SK-N-SH (cell line): Measurements from ENCODE around the gene ATXN7L3B. TPM values are rescaled to one million over a fixed set of nuclear protein-coding genes. Genes with fewer than 3 reads are reported as not detected.

Source experiments
- CTCF ChIA-PET: fragments of 300-600, 350-600 bp; formaldehyde crosslinking; extraction: SDS; loops from one replicate; lab custom pipeline; 2021; lab: Yijun Ruan, JAX
- POLR2A ChIA-PET: fragments of 350-600 bp; sonication (Branson Sonifier 250); formaldehyde crosslinking; extraction: SDS; loops from one replicate; lab custom pipeline; 2020; ENCODE audit warnings: antibody characterized with exemption, inconsistent platforms; lab: Yijun Ruan, JAX
- DNase-seq: peaks from one replicate; pipeline ENCODE4 v3.0.0; 2012
- H2AFZ ChIP-seq: fragments of 200-600 bp; sonication (generic); 2 replicates; pipeline ENCODE4 v1.8.1; 2016; ENCODE audit warnings: antibody characterized with exemption, mild to moderate bottlenecking, low read depth
- H3F3A ChIP-seq: fragments of 200-600 bp; sonication (generic); replicated peaks from 2 replicates; pipeline ENCODE3; 2016; ENCODE audit warnings: antibody characterized with exemption, mild to moderate bottlenecking; ENCODE audit not compliant: insufficient read depth
- H3K27ac ChIP-seq, 2 experiments: fragments of 200-500 bp in 1 of 2; fragments of 200-600 bp in 1 of 2; sonication (Bioruptor generic) in 1 of 2; sonication (generic), shearing (Covaris generic) in 1 of 2; 2 replicates each; pipeline versions ENCODE4 v1.5.1 to v1.6.1; 2014 to 2016; ENCODE audit warnings: low read depth in 2 of 2, inconsistent platforms in 1 of 2, low read length in 1 of 2, mild to moderate bottlenecking in 1 of 2, mixed read lengths in 1 of 2
- H3K27me3 ChIP-seq: fragments of 200-600 bp; sonication (generic), shearing (Covaris generic); 2 replicates; pipeline ENCODE4 v1.6.1; 2016; ENCODE audit warnings: mixed run types; ENCODE audit not compliant: insufficient read depth
- H3K36me3 ChIP-seq, 2 experiments: fragments of 200-500 bp in 1 of 2; fragments of 200-600 bp in 1 of 2; sonication (Bioruptor generic) in 1 of 2; sonication (generic) in 1 of 2; replicated peaks in 1 of 2; 2 replicates each; pipeline versions ENCODE3 to v1.5.1; 2014 to 2016; ENCODE audit warnings: low read length in 1 of 2, mild to moderate bottlenecking in 1 of 2; ENCODE audit not compliant: insufficient read depth in 2 of 2, control insufficient read depth in 1 of 2
- H3K4me1 ChIP-seq, 2 experiments: fragments of 200-500 bp in 1 of 2; fragments of 200-600 bp in 1 of 2; sonication (Bioruptor generic) in 1 of 2; sonication (generic), shearing (Covaris generic) in 1 of 2; 2 replicates each; pipeline versions ENCODE4 v1.5.1 to v1.6.1; 2014 to 2016; ENCODE audit warnings: low read depth in 1 of 2, low read length in 1 of 2, mixed run types in 1 of 2; ENCODE audit not compliant: insufficient read depth in 2 of 2, control insufficient read depth in 1 of 2
- H3K4me2 ChIP-seq: fragments of 200-600 bp; sonication (generic), shearing (Covaris generic); 2 replicates; pipeline ENCODE4 v1.6.1; 2017; ENCODE audit warnings: mixed run types
- H3K4me3 ChIP-seq, 2 experiments: fragments of 200-500 bp in 1 of 2; fragments of 200-600 bp in 1 of 2; sonication (Bioruptor generic) in 1 of 2; sonication (generic), shearing (Covaris generic) in 1 of 2; 2 replicates each; pipeline versions ENCODE4 v1.5.1 to v1.8.1; 2014 to 2016; ENCODE audit warnings: low read depth in 2 of 2, inconsistent platforms in 1 of 2, low read length in 1 of 2, mild to moderate bottlenecking in 1 of 2, mixed read lengths in 1 of 2, moderate library complexity in 1 of 2
- H3K79me2 ChIP-seq: fragments of 200-600 bp; sonication (generic); 2 replicates; pipeline ENCODE4 v1.8.1; 2017; ENCODE audit warnings: mild to moderate bottlenecking; ENCODE audit not compliant: insufficient read depth
- H3K9ac ChIP-seq: fragments of 200-600 bp; sonication (generic); 2 replicates; pipeline ENCODE4 v1.6.1; 2017; ENCODE audit warnings: mixed run types
- H3K9me2 ChIP-seq: fragments of 200-600 bp; sonication (generic); 2 replicates; pipeline ENCODE4 v1.6.1; 2017; ENCODE audit warnings: mixed run types
- H3K9me3 ChIP-seq: fragments of 200-600 bp; sonication (generic); 2 replicates; pipeline ENCODE4 v1.6.1; 2017; ENCODE audit warnings: mixed run types, mild to moderate bottlenecking, moderate library complexity
- H4K20me1 ChIP-seq: fragments of 200-600 bp; sonication (generic); 2 replicates; pipeline ENCODE4 v1.6.1; 2017; ENCODE audit warnings: mild to moderate bottlenecking, mixed run types; ENCODE audit not compliant: insufficient read depth
- CTCF ChIP-seq: fragments of 200-600 bp; sonication (generic); IDR thresholded peaks from 2 replicates; pipeline ENCODE4 v1.6.1; 2017; ENCODE audit warnings: antibody characterized with exemption, mild to moderate bottlenecking, moderate library complexity
- FOXJ3 ChIP-seq: sonication (generic); formaldehyde crosslinking; IDR thresholded peaks from 2 replicates; pipeline ENCODE4 v1.5.1; 2020; ENCODE audit warnings: mild to moderate bottlenecking, missing genetic modification reagents
- FOXM1 ChIP-seq: IDR thresholded peaks from 2 replicates; pipeline ENCODE4 v1.4.0; 2012; ENCODE audit warnings: low read depth, mild to moderate bottlenecking
- GABPA ChIP-seq: IDR thresholded peaks from 2 replicates; pipeline ENCODE4 v1.4.0; 2012; ENCODE audit warnings: low read depth, mild to moderate bottlenecking
- GATA2 ChIP-seq: sonication (generic); formaldehyde crosslinking; IDR thresholded peaks from 2 replicates; pipeline ENCODE4 v1.5.0; 2020; ENCODE audit warnings: mild to moderate bottlenecking, missing genetic modification reagents
- JUND ChIP-seq: IDR thresholded peaks from 2 replicates; pipeline ENCODE4 v1.4.0; 2012
- MXI1 ChIP-seq: IDR thresholded peaks from 2 replicates; pipeline ENCODE4 v1.6.1; 2012; ENCODE audit warnings: mild to moderate bottlenecking, low read depth, low read length, improper control_type of control experiment
- NFIC ChIP-seq: IDR thresholded peaks from 2 replicates; pipeline ENCODE4 v1.4.0; 2012; ENCODE audit warnings: borderline replicate concordance
- NRF1 ChIP-seq: IDR thresholded peaks from 2 replicates; pipeline ENCODE4 v1.6.1; 2012; ENCODE audit warnings: low read depth, mild to moderate bottlenecking, low read length
- PBX3 ChIP-seq: IDR thresholded peaks from 2 replicates; pipeline ENCODE4; 2012
- RCOR1 ChIP-seq: fragments of 150-350 bp; IDR thresholded peaks from 2 replicates; pipeline ENCODE4 v1.6.1; 2017; ENCODE audit warnings: antibody characterized with exemption, low read length
- REST ChIP-seq: IDR thresholded peaks from 2 replicates; pipeline ENCODE4 v1.6.1; 2012; ENCODE audit warnings: mild to moderate bottlenecking, low read depth, low read length, moderate library complexity
- SIN3A ChIP-seq: IDR thresholded peaks from 2 replicates; pipeline ENCODE4 v1.6.1; 2012; ENCODE audit warnings: low read depth, mild to moderate bottlenecking, low read length, moderate library complexity, borderline replicate concordance
- SMC3 ChIP-seq: IDR thresholded peaks from 2 replicates; pipeline ENCODE4 v1.6.1; 2012; ENCODE audit warnings: low read depth, low read length, improper control_type of control experiment
- TAF1 ChIP-seq: IDR thresholded peaks from 2 replicates; pipeline ENCODE4 v1.6.1; 2012; ENCODE audit warnings: low read depth, mild to moderate bottlenecking, low read length, moderate library complexity, borderline replicate concordance
- USF2 ChIP-seq: fragments of 150-350 bp; IDR thresholded peaks from 2 replicates; pipeline ENCODE4 v1.6.1; 2017; ENCODE audit warnings: antibody characterized with exemption, low read length, low read depth, borderline replicate concordance
- ZBTB33 ChIP-seq: IDR thresholded peaks from 2 replicates; pipeline ENCODE4 v1.4.0; 2012; ENCODE audit warnings: low read depth, borderline replicate concordance
- WGBS: methylation state at CpG from one replicate; pipeline ENCODE4 v1.1.6; 2017; ENCODE audit warnings: low lambda C conversion rate; 5-methylcytosine and 5-hydroxymethylcytosine counted together
- polyA plus RNA-seq, 3 experiments: library from polyadenylated mRNA; depleted of rRNA; stranded (reverse); fragments of >200 nt; gene quantifications; 2 replicates each; pipeline ENCODE4 v1.2.3, GENCODE V29; 2012

ATXN7L3B gene
- polyA plus RNA-seq, 1 of the 3 experiments (the other 2 are of a cell fraction): 13.8 TPM

GRCh38 chr12:74530676-74531075, 7.0 kb upstream of the ATXN7L3B start:
- POLR2A ChIA-PET: no interaction called here
- 0 out of 2 replicates have a peak, but pooled peaks cover 3% of the 10 kb centered on the region for H3K9me2 ChIP-seq
- H2AFZ ChIP-seq: no peak overlapping the region
- TF ChIP-seq USF2 (no peak), ZBTB33 (no peak), GATA2 (CRISPR knock-in tag) (no peak), FOXM1 (no peak), JUND (no peak), GABPA (no peak), MXI1 (no peak), NRF1 (no peak), NFIC (no peak), SMC3 (no peak), PBX3 (no peak)
- no peaks in the 10 kb centered on the region for H3K36me3 ChIP-seq
- no peak for DNase-seq
- no peaks in the 10 kb centered on the region for H3K9me3 ChIP-seq
- H3K27ac ChIP-seq: no peak overlapping the region
- CTCF ChIA-PET: no interaction called here
- H3K27me3 ChIP-seq: no peaks in the 10 kb centered on the region; the same call in 1 of the 2 replicates
- H3K4me1 ChIP-seq: no peaks in the 10 kb centered on the region
- H3K79me2 ChIP-seq: no peaks in the 10 kb centered on the region
- H3K4me3 ChIP-seq: no peak overlapping the region
- H3K4me2 ChIP-seq: no peak overlapping the region
- H4K20me1 ChIP-seq: no peaks in the 10 kb centered on the region
- H3K9ac ChIP-seq: no peak overlapping the region
- H3F3A ChIP-seq: no peaks in the 10 kb centered on the region
- WGBS: 25% methylated on average over 2 of the region's 2 CpGs

- H3K9ac ChIP-seq: no peak overlapping the region
- POLR2A ChIA-PET: no interaction called here
- no peak overlapping the region for H3K4me3 ChIP-seq
- H3K4me2 ChIP-seq: no peak overlapping the region
- H2AFZ ChIP-seq: no peak overlapping the region
- H3K79me2 ChIP-seq: peaks cover 29% of the 10 kb centered on the region
- no peaks in the 10 kb centered on the region for H3K27me3 ChIP-seq
- CTCF ChIA-PET: interaction anchor here (0.7 kb wide), 1 partner anchor 29 kb away, joined by 3 read pairs; no protein-coding TSS in a partner anchor
- DNase-seq: no peak
- 93% methylated on average over 5 of the region's 5 CpGs for WGBS
- H4K20me1 ChIP-seq: peaks cover 22% of the 10 kb centered on the region
- H3K36me3 ChIP-seq: peaks cover 4 to 9% of the 10 kb centered on the region in 2 experiments
- no peak overlapping the region for H3K27ac ChIP-seq
- peaks cover 5 to 21% of the 10 kb centered on the region in 2 experiments; a peak in 2 of 4 replicates for H3K4me1 ChIP-seq
- H3K9me2 ChIP-seq: no peaks in the 10 kb centered on the region
- no peaks in the 10 kb centered on the region for H3K9me3 ChIP-seq
- H3F3A ChIP-seq: peaks cover 8% of the 10 kb centered on the region
- TF ChIP-seq FOXJ3 (CRISPR knock-in tag) (no peak), RCOR1 (no peak), PBX3 (no peak), JUND (no peak), TAF1 (no peak), REST (no peak), NRF1 (no peak), SMC3 (no peak), CTCF (no peak), SIN3A (no peak)
These were observed 2.1 kb upstream of the ATXN7L3B start for GRCh38 chr12:74535536-74535935.
